Endodermal cell (in vitro differentiated cells): Measurements from ENCODE around the gene PPP2R5B. TPM values are rescaled to one million over a fixed set of nuclear protein-coding genes. Genes with fewer than 3 reads are reported as not detected.

Experiments
- DNase-seq: peaks from one replicate; pipeline ENCODE4 v3.0.0-alpha.2; 2017
- H3K27ac ChIP-seq: 2 replicates; pipeline ENCODE4 v1.5.1; 2013; ENCODE audit warnings: mild to moderate bottlenecking, low read depth, low read length, moderate library complexity
- H3K27me3 ChIP-seq: 2 replicates; pipeline ENCODE4 v1.6.1; 2013; ENCODE audit warnings: mild to moderate bottlenecking, low read length, moderate library complexity; ENCODE audit not compliant: insufficient read depth, control insufficient read depth, poor library complexity, severe bottlenecking
- H3K36me3 ChIP-seq: 2 replicates; pipeline ENCODE4 v1.7.0; 2013; ENCODE audit warnings: mild to moderate bottlenecking, low read length, moderate library complexity; ENCODE audit not compliant: control insufficient read depth, insufficient read depth
- H3K4me1 ChIP-seq: one replicate; pipeline ENCODE4 v1.7.0; 2013; ENCODE audit warnings: low read length; ENCODE audit not compliant: control insufficient read depth, insufficient read depth
- H3K4me3 ChIP-seq: 2 replicates; pipeline ENCODE4 v1.5.1; 2013; ENCODE audit warnings: mild to moderate bottlenecking, low read length, moderate library complexity
- H3K9ac ChIP-seq: 2 replicates; pipeline ENCODE4 v1.6.1; 2013; ENCODE audit warnings: mild to moderate bottlenecking, low read length, moderate library complexity; ENCODE audit not compliant: poor library complexity, severe bottlenecking; ENCODE audit errors: extremely low read depth
- H3K9me3 ChIP-seq: 2 replicates; pipeline ENCODE4 v1.6.1; 2013; ENCODE audit warnings: mild to moderate bottlenecking, low read length, moderate library complexity; ENCODE audit not compliant: control insufficient read depth
- H3K27ac Mint-ChIP-seq: 2 replicates; pipeline ENCODE4 v1.8.0; 2020; ENCODE audit warnings: mixed read lengths
- H3K27me3 Mint-ChIP-seq: 2 replicates; pipeline ENCODE4 v1.8.0; 2021; ENCODE audit warnings: mild to moderate bottlenecking, mixed read lengths; ENCODE audit not compliant: insufficient read depth
- H3K36me3 Mint-ChIP-seq: 2 replicates; pipeline ENCODE4 v1.8.0; 2020; ENCODE audit warnings: low read depth, mixed read lengths
- H3K4me1 Mint-ChIP-seq: 2 replicates; pipeline ENCODE4 v1.8.0; 2020; ENCODE audit warnings: mixed read lengths
- H3K4me3 Mint-ChIP-seq: 2 replicates; pipeline ENCODE4 v1.8.0; 2020; ENCODE audit warnings: mild to moderate bottlenecking, moderate library complexity, mixed read lengths
- H3K9me3 Mint-ChIP-seq: 2 replicates; pipeline ENCODE4 v1.8.0; 2020; ENCODE audit warnings: mild to moderate bottlenecking, mixed read lengths
- CTCF ChIP-seq: fragments of 200-600 bp; sonication (generic); conservative IDR thresholded peaks from 2 replicates; pipeline ENCODE4 v1.5.0; 2021; ENCODE audit warnings: antibody characterized with exemption, mild to moderate bottlenecking
- WGBS, 2 experiments: methylation state at CpG; one replicate each; pipeline versions ENCODE4 v1.1.5 to v1.1.7; 2013; ENCODE audit warnings: missing lambda C conversion rate in 2 of 2, mixed read lengths in 1 of 2; ENCODE audit not compliant: insufficient coverage in 1 of 2, insufficient read length in 1 of 2; 5-methylcytosine and 5-hydroxymethylcytosine counted together
- total RNA-seq, 2 donors: library from RNA; stranded (reverse); fragmentation: NEBNext Ultra II Directional in 1 of 2; extraction: Animal tissue kit (Norgen Biotek cat#: 25700) in 1 of 2; gene quantifications; 2 replicates in 1 of 2; 3 replicates in 1 of 2; pipeline ENCODE4 v1.2.1, GENCODE V29; 2021

PPP2R5B gene
- total RNA-seq, 2 donors from 2014 or later = 2.8 to 3.3 TPM

DNA sequence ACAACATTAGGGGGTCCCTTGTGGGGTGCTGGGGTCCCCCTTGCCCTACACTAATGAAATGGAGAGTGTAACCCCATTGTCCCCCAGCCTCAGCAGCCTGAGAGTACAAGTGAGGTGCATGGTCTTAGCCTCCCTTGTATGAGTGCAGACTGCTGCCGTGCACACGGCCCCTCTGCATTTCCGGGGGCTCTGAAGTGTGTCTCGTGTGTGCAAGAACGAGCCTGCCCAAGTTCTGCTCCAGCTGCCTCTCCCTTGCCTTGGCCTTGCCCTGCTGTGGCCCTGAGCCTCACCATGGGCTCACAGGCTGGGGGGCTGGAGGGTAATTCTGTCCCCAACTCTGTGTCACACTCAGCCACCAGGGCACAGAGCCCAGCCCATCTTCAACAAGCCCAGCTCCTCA, 40.9 kb upstream of the PPP2R5B start:
- no peaks in the 10 kb centered on the region for H3K36me3 ChIP-seq
- no peak overlapping the region for H3K4me3 ChIP-seq
- H3K9me3 ChIP-seq = no peaks in the 10 kb centered on the region
- no peaks in the 10 kb centered on the region for H3K27me3 ChIP-seq
- H3K36me3 Mint-ChIP-seq = no peaks in the 10 kb centered on the region
- peaks cover 5% of the 10 kb centered on the region for H3K27me3 Mint-ChIP-seq
- H3K4me1 ChIP-seq = peaks cover 6% of the 10 kb centered on the region
- H3K27ac Mint-ChIP-seq = no peak overlapping the region
- no peak overlapping the region for H3K9ac ChIP-seq
- 96 to 100% methylated on average over 5 of the region's 5 CpGs for WGBS, 2 experiments
- H3K4me3 Mint-ChIP-seq = no peak overlapping the region
- H3K4me1 Mint-ChIP-seq = peaks cover 19% of the 10 kb centered on the region
- H3K27ac ChIP-seq = no peak overlapping the region
- no peaks in the 10 kb centered on the region for H3K9me3 Mint-ChIP-seq
- no peak for TF ChIP-seq CTCF
- DNase-seq = no peak

DNA sequence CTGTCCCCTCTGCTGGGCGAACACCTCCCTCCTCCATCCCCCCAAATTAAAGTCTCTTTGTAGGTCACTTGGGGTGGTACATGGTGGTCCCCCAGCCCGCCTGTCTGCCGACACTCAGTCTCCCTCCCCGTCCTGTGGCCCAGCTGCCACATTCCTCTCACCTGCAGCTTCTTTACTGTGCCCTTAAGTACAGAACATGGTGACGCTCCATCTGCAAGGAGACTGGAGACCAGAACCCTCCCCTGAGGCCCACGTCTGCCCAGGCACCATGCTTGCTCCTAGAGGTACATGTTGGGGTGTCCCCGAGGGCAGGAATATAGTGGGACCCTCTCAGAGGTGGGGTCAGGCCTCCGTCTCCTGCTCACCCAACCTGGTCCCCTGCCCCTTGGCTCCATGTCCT, 40.5 kb upstream of the PPP2R5B start:
- DNase-seq = no peak
- Mint-ChIP-seq H3K4me3 (no peak overlapping the region), H3K9me3 (no peaks in the 10 kb centered on the region), H3K36me3 (no peaks in the 10 kb centered on the region), H3K4me1 (peaks cover 21% of the 10 kb centered on the region), H3K27me3 (peaks cover 5% of the 10 kb centered on the region), H3K27ac (no peak overlapping the region)
- Histone ChIP-seq H3K36me3 (no peaks in the 10 kb centered on the region), H3K9ac (no peak overlapping the region), H3K9me3 (no peaks in the 10 kb centered on the region), H3K4me1 (peaks cover 6% of the 10 kb centered on the region), H3K27me3 (no peaks in the 10 kb centered on the region), H3K27ac (no peak overlapping the region), H3K4me3 (no peak overlapping the region)
- no peak for TF ChIP-seq CTCF
- WGBS, 2 experiments = 87 to 92% methylated on average over 8 of the region's 8 CpGs

DNA sequence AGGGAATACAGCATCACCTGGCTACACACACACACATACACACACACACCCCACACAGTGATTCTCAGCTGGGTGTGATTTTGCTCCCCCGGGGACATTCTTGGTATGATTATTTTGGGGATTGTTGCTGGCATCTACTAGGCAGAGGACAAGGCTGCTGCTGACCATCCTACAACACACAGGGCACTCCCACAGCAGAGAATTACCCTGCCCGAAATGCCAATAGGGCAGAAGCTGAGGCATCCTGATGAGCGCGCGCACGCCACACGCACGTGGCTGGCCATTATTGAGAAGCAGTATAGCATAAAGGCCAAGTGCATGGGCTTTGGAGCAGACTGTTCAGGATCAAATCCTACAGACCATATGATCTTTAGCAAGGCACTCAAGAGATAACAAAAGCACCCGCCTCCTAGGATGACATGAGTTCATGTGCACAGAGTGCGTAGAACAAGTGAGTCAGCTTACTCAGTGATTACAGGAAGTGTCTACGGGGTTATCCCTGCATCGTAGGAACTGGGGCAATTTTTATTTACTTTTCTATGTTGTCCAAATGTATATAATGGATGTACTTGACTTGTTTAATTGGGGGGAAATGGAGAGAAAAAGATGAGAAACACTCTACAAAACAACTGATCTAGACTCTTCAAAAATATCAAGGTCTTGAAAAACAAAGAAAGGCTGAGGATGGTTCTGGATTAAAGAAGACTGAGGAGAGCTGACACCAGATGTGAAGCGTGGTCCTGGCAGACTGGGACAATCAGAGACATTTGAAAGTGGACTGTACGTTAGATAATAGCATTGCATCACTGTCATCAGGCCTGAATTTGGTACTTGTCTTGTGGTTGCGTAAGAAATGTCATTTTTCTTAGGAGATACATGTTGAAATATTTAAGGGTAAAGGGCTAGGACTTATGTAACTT, 38.9 kb upstream of the PPP2R5B start:
- H3K4me1 ChIP-seq = peaks cover 6% of the 10 kb centered on the region
- Mint-ChIP-seq H3K4me1 (peaks cover 21% of the 10 kb centered on the region), H3K9me3 (no peaks in the 10 kb centered on the region)

More for the DNA sequence above, 38.9 kb upstream of the PPP2R5B start:
- peaks cover 5% of the 10 kb centered on the region for H3K27me3 Mint-ChIP-seq
- H3K9ac ChIP-seq = no peak overlapping the region
- WGBS, 2 experiments = 94 to 96% methylated on average over 12 to 15 of the region's 15 CpGs
- no peak overlapping the region for H3K4me3 ChIP-seq
- no peak for TF ChIP-seq CTCF
- H3K27ac Mint-ChIP-seq = no peak overlapping the region
- H3K27ac ChIP-seq = no peak overlapping the region
- H3K9me3 ChIP-seq = no peaks in the 10 kb centered on the region
- no peak for DNase-seq
- no peaks in the 10 kb centered on the region for H3K27me3 ChIP-seq
- H3K4me3 Mint-ChIP-seq = no peak overlapping the region
- H3K36me3 ChIP-seq = no peaks in the 10 kb centered on the region
- H3K36me3 Mint-ChIP-seq = no peaks in the 10 kb centered on the region
